ENCODE measurements around the gene RER1.

Gene RER1

GRCh38 chr1:2353551-2354438, 37.8 kb upstream of the RER1 start:
- DNase-seq: no peak

GRCh38 chr1:2354511-2355372, 36.9 kb upstream of the RER1 start:
- no peak for DNase-seq

- DNase-seq: no peak
Measured at GRCh38 chr1:2355373-2356261, 36.0 kb upstream of the RER1 start.

DNA sequence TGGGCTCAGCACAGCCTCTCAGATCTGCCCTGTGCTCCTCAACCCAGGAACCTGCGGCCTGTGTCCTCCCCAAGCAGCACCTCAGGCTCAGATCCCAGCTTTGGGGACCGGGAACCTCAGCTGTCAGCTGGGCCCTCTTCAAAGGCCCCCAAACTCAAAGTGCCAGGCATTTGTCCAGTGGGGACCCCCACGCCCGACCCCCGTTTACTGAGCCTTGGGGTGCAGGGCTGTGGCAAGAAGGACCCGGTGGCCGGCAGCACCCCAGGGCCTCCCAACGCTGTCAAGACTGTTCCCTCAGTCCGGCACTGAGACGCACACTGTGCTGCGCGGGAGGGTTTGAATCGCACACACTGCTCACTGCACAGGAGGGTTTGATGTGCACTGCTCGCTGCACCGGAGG, 35.2 kb upstream of the RER1 start:
- no peak for DNase-seq

- DNase-seq: no peak
Measured at GRCh38 chr1:2356911-2357845, 34.5 kb upstream of the RER1 start.

GRCh38 chr1:2358072-2358471, 33.6 kb upstream of the RER1 start:
- no peak for DNase-seq

DNA sequence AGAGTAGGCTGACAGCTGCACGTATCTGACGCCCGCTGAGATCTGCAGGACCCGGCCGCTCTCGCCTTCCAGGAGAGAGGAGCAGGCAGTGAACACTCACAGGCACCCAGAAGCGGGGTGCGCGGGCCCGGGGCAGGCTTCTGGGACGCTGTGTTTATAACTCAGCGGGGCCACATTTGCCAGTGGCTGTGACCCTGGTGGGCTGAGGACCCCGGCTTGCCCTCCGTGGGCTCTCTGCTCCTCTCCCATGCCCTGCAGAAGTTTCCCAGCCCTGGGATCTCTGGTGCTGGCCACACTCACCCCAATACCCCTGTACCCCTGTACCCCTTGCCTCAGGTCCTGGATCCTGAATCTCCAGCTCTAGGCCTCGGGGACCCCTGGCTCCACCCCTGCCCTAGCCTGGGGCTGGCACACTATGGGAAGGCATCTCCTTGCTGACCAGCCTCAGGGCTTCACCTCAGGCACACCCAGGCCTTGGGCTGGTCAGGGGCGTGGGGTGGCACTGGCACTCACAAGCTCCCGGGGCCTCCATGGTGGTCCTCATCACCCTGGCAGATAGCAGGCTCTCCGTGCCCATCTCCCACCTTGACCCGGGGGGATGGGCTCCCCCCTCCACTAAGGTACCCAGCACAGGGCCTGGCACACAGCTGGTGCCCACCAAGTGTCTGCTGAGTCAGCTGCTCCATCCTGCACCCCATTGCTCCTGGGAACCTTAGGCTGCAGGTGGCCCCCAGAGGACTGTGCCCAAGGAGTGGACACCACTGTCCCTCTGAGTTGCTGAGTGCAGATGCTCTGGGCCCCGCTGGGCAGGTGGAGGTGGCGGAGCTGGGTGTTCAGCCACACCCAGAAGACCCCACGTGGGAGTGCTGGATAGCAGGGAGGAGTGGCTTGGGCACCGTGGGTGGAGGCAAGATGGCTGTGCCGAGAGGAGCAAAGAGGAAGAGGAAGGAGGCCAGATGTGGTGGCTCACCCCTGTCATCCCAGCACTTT, 32.7 kb upstream of the RER1 start:
- DNase-seq: no peak

DNA sequence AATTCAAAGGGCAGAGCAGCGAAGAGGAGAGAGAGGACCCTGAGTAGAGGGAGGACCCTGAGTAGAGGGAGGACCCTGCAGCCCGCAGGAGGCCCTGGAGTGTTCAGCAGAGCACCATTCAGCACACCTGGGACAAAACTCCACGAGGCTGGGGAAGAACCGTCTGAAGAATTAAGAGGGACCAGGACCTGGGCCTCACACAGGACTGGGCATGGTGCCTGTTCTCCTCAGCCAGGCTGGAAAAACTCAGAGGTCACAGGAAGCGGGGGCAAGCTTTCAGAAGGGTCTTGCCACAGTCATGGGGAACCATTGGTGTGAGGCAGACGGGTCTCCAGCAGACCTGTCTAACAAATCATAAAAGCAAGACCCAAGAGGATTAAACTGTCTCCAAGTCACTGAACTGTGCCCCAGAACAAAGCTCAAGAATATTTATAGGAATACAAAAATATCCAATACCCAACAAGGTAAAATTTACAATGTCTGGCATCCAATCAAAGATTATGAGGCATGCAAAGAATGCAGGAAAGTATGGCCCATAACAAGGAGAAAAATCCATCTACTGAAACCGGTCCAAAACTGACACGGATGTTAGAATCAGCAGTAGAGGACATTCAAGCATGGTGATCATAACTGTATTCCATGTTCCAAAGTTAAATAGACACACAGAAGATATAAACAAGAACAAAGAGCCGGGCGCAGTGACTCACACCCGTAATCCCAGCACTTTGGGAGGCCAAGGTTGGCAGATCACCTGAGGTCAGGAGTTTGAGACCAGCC, 30.9 kb upstream of the RER1 start:
- DNase-seq: no peak

- DNase-seq: no peak
Measured at GRCh38 chr1:2363847-2364513, 27.7 kb upstream of the RER1 start.

- DNase-seq: no peak
Measured at GRCh38 chr1:2368053-2368744, 23.4 kb upstream of the RER1 start.

GRCh38 chr1:2372551-2373490, 18.8 kb upstream of the RER1 start:
- no peak for DNase-seq

GRCh38 chr1:2373551-2374251, 17.9 kb upstream of the RER1 start:
- DNase-seq: no peak

DNA sequence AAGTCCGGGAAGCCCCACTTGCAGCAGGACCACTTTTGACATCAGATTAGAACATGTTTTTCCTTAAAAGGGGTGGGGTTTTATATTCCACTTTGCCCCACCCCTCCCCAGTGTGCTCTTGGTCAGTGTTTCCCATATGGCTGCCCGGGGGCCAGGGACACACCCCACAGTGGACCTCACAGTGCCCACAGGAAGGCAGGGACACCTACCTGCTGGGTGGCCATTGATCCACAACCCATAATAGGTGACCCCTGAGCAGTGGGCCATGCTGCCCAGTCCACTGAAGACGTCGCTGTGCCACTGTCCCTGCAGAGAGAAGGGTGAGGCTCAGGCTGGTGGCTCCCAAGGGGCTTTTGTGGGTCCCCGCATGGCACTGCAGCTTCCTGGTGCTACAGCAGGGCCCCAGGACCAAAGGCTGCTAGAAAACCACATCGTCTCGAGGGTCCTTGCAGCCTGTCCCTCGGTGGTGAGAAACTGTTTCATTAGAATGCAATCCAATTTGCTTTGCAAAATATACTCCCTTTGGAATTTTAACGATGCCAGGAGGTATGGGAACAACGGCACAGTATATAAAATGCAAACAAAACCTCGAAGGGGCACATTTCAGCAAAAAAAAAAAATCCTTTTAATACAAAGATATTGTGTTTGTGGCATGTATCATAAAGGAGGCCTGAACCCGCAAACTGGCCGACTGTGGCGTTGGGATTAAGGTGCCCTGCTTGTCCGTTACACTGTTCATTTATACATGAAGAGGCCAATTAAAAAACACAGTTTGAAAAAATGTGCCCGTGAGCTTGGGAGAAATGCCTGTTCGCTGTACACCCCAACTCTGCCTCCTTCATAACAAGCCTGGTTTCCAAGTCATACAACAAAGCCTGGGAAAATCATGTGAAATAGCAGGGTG, 17.1 kb upstream of the RER1 start:
- no peak for DNase-seq

DNA sequence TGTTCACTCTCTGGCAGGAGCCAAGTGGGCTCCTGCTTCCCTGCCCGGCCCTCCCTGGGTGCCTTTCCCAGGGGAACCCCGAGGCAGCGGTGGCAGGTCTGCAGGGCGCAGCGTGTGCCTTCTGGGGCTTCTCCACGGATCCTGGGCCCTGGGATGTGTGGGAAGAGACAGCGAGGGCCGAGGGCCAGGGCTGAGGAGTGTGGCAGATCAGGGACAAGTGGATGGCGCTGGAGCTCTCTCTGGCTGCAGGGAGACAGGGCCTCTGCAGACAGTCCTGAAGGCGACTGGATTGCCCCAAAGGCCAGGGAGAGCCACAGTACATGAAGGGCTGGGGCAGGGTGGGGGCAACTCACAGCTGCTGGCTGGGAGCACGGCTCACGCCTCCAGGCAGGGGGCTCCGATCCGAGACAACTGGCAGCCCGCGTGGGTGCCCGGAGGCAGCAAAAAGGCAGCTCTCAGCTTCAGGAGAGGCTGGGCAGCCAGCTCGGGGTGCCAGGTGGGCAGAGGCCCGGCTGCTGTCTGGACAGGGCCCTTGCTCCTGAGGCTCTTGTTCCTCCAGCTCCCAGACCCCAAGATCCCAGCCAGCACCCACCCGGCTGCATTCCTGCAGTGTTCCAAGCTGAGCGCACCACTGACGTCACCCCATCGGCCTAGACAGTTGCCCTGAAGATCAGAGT, 16.3 kb upstream of the RER1 start:
- no peak for DNase-seq

GRCh38 chr1:2375923-2376260, 15.7 kb upstream of the RER1 start:
- no peak for DNase-seq

Measured in activated CD4-positive, alpha-beta T cell treated with anti-CD3 and anti-CD28 coated beads, Interleukin-2, amount 50 U/mL, for 1 hour (primary cell).